Endometrial microvascular endothelial cells (primary cell): ENCODE measurements around the gene MMP25. TPM values are rescaled to one million over a fixed set of nuclear protein-coding genes. Genes with fewer than 3 reads are reported as not detected.

ENCODE experiments used
- in situ Hi-C: cut with HindIII; loops from 2 replicates; pipeline ENCODE4 v1.10.0; 2017; ENCODE audit warnings: low sequenced_read_pairs, low pct_unique_long_range_greater_than_20kb; ENCODE audit errors: inconsistent ontology term
- total RNA-seq: library from RNA; depleted of rRNA; stranded (reverse); fragments of >200 nt; gene quantifications from one replicate; pipeline ENCODE4 v1.2.3, GENCODE V29; 2015; ENCODE audit errors: inconsistent ontology term

MMP25 gene
- total RNA-seq, 1 donor from 2014 or later = not detected

DNA sequence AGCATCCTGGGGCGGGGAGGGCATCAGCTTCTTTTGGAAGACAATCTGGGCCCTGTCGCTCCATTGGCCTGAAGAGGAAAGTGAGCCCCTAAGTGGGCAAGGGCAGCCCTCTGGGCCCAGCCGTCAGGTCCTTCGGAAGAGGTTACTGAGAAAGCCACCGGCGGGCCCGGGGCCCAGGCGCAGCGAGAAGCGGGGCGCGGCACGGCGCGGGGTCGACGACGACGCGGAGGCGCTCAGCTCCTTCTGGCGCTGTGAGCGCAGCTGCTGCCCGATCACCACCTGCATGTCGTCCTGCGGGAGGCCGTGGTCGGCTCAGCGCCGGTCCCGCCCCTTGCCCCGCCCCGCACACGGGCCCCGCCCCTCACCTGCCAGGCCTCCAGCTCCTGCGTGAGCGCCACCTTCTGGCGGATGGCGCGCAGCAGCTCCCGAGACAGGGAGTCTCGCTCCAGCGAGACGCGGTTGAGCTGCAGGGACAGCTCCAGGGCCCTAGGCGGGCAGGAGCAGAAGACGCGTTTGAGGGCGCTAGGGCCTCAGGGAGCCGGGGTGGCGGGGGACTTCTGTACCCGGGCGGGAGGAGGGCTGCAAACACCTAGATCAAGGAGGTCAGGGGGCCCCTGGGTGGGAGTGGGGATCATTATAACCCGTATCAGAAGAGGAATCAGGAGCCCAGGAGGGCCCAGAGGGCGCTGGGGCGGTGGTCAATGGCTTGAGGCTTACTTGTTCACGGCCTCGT, 18.2 kb upstream of the MMP25 start:
- in situ Hi-C loops = no loop called here

DNA sequence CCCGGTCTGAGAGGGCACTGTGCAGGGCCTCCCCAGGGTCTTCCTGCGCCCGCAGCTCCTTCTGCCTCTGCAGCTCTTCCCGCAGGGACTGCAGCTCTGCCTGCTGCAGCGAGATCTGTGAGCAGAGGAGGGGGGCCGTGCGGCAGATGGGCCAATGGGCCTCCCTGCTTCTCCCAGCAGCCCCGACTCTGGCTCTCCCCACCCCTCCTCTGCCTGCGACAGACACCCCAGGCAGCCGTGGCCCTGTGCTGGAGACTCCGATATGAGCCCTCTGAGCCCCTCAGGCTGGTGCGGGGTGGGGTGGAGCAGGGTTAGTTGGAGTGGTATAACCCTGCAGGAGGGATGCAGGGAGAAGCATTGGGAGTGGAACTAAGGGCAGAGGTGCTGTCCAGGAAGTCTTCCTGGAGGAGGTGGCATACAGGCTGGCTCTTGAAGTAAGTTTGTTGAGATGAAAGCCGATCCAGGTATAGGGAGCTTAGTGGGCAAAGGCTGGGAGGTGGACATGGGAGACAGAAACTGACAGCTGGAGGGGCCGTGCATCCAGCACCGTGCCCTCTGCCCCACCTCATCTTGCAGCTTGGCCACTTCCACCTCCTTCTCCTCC, 17.5 kb upstream of the MMP25 start:
- in situ Hi-C loops = no loop called here

DNA sequence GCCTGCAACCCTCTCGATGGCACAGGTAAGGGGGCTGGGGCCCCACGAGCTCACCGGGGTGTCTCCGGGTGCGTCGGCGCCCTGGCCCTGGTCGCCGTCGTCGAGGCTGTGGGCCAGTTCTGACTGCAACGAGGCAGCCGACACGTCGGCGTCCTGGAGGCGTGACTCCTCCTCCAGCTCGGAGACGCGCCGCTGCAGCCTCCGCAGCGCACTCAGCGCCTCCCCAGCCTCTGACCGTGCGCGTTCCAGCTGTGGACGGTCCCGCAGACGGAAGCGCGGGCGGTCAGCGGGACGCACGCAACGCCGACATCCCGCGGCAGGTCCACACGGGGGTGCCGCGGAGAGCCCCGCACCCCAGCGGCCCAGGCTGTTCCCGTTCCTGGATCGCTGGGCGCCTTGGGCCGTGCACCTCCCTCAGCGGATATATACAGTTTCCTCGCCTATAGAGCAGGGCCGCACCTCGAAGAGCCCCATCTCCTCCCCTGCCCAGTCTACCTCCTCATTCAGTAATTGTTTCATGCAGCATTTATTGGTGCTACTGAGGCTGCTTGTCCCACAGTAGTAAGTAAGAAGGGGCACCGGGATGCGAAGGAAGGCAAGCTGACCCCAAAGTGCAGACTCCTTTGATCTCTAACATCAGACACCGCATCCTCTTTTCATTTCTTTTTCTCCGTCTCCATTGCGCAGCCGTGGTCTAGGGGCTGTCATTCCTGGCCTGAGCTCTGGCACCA, 16.7 kb upstream of the MMP25 start:
- in situ Hi-C loops = no loop called here

DNA sequence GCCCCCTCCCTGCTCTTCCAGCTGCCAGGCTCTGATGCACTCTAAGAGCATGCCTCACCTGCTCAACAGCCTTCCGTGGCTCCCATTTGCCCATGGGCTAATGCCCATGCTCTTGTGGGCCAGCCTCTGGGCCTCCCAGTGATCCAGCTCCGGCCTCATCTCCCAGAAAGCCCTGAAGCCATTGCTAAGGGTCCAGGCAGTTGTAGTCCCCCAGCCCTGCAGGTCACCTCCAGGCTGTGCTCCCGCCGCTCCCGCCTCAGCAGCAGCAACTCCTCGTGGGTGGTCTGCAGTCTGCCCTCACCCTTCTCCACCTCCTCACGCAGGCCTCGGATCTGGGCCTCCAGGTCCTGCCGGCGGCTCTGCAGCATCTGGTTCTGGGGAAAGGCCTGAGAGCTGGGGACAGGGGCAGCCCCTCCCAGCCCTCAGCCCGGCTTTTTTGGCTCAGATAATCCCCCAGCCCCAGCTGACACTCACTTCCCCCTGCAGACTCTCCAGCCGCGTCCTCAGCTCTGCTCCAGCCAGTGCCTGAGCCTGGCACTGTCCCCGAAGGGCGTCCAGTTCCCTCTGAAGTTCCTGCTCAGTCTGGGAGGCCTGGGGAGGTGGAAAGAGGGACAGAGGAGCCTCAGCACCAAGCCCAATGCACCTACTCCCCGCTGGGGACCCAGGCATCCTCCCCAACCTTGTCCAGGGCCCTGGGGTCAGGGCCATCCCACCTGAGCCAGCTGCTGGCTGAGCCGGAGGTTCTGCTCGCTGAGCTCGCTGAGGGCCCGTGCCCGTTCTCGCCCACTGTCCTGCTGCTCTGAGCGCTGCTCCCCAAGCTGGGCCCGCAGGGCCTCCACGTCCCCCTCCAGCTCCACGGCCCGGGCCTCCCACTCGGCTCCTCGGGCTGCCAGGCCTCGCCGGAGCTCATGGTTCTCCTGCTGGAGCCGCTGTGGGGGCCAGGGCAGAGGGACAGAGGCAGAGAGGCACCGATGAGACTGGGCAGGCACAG, 15.8 kb upstream of the MMP25 start:
- in situ Hi-C loops = no loop called here

DNA sequence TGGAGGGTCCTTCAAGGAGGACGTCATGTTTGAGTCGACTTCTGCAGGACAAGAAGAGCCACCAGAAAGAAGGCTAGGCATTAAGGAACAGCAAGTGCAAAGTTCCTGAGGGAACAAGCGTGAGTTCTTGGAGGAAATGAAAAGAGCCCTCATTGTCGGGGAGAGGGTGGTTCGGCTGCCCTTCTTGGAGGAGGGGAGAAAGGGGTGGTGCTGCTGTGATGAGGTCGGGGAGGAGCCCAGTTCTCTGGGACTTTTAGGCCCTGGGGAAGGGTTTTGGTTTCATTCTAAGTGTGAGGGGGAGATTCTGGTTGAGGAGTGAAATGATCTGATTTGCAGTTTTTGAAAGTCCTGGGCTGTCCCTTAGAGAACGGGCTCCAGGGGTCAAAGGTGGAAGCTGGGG, 13.7 kb upstream of the MMP25 start:
- in situ Hi-C loops = no loop called here

DNA sequence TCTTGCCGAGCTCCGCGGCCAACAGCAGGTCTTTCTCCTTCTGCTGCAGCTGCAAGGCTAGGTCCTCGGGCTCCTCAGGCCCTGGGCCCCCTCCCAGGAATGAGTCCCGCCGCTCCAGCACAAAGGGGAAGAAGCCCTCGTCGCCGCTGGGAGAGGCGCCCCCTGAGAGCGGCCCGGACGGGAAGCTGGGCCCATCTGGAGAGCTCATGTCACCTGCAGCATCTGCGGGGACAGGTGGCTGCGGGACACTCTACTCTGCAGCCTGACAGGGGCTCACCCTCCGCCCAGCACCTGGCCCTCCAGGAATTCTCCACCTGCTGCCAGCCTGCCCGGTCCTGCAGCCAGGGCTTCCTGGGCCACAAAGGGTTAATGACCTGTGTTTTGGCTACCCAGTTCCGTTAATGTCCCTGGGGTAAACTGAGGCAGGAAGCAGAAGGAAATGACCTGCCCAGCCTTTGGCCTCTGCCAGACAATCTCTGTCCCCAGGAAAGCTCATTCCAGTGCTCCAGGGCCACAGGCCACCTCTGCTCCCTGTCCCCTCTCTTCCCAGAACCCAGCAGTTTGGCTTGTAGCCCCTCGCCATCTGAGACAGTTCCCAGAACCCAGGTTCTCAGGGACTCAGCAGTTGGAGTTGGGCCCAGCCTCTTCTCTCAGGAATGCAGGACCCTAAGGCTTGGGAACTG, 10.9 kb upstream of the MMP25 start:
- in situ Hi-C loops = no loop called here

DNA sequence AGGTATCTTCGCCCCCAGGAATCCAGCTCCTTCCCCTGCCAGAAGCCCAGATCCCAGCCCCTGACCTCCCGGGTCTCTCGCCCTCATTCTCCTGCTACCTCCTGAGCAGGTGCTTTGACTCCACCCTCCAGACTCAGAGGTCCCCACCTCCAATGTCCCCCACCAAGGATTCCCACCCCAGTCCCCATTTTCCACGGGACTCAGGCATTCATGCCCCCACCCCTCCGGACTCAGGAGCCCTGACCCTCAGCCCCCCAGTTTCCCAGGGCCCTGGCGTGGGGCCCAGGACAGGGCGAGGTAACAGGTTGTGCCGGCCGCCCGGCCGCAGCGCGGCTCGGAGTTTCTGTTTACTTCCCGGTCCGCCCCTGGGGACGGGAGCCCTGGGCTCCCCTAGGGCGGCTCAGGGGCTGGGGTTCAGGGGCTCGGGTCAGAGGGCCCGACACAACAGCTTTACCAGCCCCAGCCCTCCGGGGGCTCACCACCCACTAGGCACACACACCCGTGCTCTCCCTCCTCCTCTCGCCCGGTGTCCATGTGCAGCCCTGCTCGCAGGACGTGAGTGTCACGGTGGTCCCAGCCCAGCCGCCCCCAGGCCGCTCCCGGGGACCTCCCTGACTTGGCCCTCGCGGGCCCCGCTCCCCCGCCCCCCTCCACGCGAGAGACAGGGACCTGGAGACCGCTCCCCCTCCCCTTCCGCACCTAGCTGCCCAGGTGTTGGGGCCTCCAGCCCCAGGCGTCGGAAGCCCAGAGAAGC, 10.2 kb upstream of the MMP25 start:
- in situ Hi-C loops = no loop called here

DNA sequence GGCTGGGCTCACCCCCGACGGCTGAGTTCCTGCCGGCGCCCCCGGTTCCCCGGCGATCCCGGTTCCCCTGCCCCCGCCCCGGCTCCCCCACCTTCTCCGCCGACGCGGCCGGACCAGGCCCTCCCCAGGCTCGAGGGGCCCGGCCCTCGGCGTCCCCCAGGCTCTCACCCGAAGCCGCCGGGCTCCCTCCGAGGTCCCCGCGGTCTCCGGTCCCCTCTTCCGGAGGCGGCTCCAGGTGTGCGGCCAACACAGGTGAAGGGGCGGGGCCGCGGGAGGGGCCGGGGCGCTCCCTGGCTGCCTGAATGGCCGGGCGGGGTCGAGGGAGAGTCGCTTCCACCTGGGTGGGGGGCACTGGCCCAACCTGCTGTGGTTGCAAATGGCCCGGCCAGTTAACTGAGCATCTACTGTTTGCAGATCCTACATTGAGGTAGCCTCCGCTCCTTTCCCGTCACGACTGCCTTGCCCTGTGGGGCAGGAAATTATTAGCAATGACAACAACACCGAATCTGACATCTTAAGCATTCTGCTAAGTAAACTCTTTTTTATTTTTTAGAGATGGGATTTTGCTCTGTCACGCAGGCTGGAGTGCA, 9.5 kb upstream of the MMP25 start, which contains the start of gene BICDL2:
TSS of gene BICDL2 (minus strand) at position 219 of the 590 bp plus-strand sequence. CDS start 1,448 bp downstream, outside the sequence.
- in situ Hi-C loops = no loop called here

DNA sequence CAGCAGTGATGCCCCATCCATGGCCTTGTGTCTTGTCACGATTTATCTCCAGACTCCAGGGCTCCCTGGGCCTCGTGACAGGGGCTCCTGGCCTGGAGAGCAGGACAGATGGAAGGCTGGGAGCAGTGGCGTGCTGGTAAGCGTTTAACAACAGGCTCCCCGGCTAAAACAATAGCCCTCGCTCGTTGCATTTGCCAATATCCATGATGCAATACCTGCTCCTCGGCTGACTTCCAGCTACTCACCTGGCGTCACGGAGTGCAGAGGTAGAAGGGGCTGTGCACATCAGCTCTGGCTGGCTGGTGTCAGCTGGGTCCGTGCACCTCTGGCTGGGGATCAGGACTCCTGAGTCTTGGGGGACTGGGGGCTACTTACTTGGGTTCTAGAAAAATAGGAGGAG, 8.1 kb upstream of the MMP25 start:
- in situ Hi-C loops = no loop called here

DNA sequence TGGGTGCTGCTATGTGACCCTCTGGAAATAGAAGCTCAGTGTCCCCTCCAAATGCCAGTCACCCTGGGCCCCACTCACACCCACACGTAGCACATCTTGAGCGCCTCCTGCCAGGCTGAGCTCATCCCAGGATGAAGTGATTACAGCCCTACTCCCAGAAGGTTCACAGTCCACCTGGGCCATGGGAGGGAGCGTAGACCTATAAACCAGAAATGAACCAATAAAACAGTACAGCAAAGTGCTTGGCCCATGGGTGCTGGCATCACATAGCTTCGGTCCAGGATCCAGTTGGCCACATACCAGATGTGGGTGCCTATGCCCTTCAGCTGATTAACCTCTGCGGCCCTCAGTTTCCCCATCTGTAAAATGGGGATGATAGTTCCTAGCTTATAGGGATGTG, 7.5 kb upstream of the MMP25 start:
- in situ Hi-C loops = no loop called here

DNA sequence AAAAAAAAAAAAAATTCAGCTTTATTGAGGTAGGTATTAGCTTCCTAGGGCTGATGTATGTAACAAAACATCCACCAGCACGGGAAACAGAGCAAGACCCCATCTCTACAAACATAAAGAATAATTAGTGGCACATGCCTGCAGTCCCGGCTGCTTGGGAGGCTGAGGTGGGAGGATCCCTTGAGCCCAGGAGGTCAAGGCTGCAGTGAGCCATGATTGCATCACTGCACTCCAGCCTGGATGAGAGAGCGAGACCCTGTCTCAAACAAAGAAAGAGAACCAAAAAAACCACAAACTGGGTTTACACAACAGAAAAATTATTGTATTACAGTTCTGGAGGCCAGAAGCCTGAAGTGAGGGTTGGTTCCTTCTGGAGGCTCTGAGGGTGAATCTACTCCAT, 4.0 kb upstream of the MMP25 start:
- in situ Hi-C loops = no loop called here

DNA sequence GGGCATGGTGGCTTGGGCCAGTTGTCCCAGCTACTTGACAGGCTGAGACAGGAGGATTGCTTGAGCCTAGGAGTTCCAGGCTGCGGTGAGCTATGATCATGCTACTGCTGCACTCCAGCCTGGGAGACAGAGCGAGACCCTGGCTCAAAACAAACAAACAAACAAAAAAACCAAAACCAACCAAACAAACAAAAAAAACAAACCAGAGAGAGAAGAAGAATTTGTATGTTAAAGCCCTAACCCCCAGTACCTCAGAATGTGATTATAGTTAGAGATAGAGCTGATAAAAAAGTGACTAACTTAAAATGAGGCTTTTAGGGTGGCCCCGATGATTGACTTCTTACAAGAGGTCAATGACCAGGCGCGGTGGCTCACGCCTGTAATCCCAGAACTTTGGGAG, 1.7 kb upstream of the MMP25 start:
- in situ Hi-C loops = no loop called here

DNA sequence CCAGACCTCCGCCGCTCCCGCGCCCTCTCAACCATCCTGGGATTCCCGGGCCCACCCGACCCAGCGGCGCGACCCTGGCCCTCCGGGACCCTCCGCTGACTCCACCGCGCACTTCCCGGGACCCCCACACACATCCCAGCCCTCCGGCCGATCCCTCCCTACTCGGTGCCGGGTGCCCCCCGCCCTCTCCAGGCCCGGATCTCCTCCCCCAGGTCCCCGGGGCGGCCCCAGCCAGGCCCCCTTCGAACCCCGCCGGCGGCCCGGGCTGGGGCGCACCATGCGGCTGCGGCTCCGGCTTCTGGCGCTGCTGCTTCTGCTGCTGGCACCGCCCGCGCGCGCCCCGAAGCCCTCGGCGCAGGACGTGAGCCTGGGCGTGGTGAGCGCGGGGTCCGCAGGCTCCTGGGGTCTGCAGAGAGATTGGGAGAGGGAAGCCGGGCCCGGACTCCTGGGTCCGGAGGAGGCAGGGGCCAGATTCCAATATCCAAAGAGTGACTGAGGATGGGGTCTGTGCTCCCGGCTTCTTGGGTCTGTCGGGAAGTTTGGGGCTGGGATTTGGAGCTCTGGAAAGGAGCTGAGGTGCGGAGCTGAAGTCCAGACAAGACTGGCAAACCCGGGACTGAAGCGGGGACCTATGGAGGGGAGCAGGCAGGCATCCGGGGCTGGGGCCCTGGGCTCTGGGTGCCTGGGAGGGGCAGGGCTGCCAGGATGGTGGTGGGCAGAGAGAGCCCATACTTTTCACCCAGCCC, 453 bp downstream of the MMP25 start:
- in situ Hi-C loops = no loop called here

DNA sequence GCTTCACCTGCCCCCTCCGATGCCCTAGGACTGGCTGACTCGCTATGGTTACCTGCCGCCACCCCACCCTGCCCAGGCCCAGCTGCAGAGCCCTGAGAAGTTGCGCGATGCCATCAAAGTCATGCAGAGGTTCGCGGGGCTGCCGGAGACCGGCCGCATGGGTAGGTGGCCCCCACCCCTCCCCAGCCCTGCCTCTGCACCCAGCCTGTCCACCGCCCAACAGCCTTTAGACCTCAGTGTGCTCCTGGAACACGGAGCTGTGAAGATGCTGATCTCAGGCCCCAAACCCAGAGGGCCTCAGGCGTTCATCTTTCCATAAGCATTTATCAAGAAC, 993 bp downstream of the MMP25 start:
- in situ Hi-C loops = no loop called here

DNA sequence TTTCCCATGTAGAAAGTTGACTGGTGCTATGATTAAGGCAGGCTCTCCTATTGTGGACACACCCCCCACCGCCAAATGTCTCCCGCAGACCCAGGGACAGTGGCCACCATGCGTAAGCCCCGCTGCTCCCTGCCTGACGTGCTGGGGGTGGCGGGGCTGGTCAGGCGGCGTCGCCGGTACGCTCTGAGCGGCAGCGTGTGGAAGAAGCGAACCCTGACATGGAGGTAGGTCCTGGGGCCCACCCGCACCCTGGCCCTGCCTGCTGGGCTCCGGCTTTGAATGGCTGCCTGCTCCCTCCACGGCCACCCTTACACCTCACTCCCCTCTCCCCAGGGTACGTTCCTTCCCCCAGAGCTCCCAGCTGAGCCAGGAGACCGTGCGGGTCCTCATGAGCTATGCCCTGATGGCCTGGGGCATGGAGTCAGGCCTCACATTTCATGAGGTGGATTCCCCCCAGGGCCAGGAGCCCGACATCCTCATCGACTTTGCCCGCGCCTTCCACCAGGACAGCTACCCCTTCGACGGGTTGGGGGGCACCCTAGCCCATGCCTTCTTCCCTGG, 3.6 kb downstream of the MMP25 start:
- in situ Hi-C loops = no loop called here

DNA sequence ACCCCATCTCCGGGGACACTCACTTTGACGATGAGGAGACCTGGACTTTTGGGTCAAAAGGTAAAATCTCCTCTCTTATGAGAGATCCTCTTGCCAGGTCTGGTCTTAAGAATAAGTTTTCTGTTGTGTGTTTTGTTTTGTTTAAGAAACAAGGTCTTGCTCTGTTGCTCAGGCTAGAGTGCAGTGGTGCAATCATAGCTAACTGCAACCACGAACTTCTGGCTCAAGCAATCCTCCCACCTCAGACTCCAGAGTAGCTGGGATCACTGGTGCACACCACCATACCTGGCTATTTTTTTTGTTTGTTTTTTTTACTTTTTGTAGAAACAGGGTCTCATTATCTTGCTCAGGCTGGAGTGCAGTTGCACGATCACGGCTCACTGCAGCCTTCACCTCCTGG, 4.1 kb downstream of the MMP25 start:
- in situ Hi-C loops = no loop called here

DNA sequence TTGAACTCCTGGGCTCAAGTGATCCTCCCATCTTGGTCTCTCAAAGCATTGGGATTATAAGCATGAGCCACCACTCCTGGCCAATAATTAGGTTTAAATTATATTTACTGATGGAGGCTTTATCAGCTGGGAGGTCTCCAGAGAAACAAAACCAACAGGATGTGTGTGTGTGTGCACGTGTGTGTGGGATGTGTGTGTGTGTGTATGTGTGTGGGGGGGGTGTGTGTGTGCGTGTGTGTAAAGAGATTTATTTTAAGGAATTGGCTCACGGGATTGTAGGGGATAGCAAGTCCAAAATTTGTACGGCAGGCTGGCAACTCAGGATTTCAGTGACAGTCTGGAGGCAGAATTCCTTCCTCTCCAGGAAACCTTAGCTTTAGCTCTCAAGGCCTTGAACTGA, 4.6 kb downstream of the MMP25 start:
- in situ Hi-C loops = no loop called here
